Measurements from ENCODE around the gene FOXO6. TPM values are rescaled to one million over a fixed set of nuclear protein-coding genes. Genes with fewer than 3 reads are reported as not detected.

The FOXO6 gene
- total and polyA plus RNA-seq, 2 donors (not counting 1 experiment from before 2014, with no cell fraction given): 0.06 to 0.15 TPM

- H3K4me1 ChIP-seq (ENCODE audit: control insufficient read depth in 2 of 2, insufficient read depth in 2 of 2, low read length in 2 of 2): no peaks in the 10 kb centered on the region
- WGBS (ENCODE audit: insufficient coverage): 90% methylated on average over 2 of the region's 11 CpGs
- no peak overlapping the region for H3K27ac ChIP-seq (ENCODE audit: low read length in 2 of 2)
- CTCF ChIA-PET: no interaction called here
- DNase-seq: no peak
- H2AFZ ChIP-seq (ENCODE audit: insufficient read depth, low read depth, low read length, poor library complexity, severe bottlenecking): no peak overlapping the region
- no peak overlapping the region for H3K27ac Mint-ChIP-seq
- H3K4me1 Mint-ChIP-seq: no peaks in the 10 kb centered on the region
- H3K27me3 Mint-ChIP-seq: no peaks in the 10 kb centered on the region
- H3K9me3 ChIP-seq (ENCODE audit: control extremely low read depth in 1 of 3, control insufficient read depth in 2 of 3, insufficient read depth in 1 of 3, low read length in 2 of 3): peaks cover 0 to 6% (median 6%) of the 10 kb centered on the region in 3 donors
- ATAC-seq (ENCODE audit: low read depth): no peak
- TF ChIP-seq EZH2 (IDR thresholded peaks at IDR 0.05; ENCODE audit: borderline replicate concordance, insufficient read depth, low read depth, low read length, poor library complexity, severe bottlenecking): no peak
- no peak for TF ChIP-seq CTCF (IDR thresholded peaks at IDR 0.05)
- H3K27me3 ChIP-seq (replicated peaks in 1 of 4; ENCODE audit: control extremely low read depth in 1 of 4, control insufficient read depth in 3 of 4, insufficient read depth in 4 of 4, low read length in 3 of 4): no peaks in the 10 kb centered on the region
- no peaks in the 10 kb centered on the region for H3K36me3 ChIP-seq (replicated peaks in 1 of 2; ENCODE audit: control extremely low read depth in 1 of 2, control insufficient read depth in 1 of 2, extremely low read depth in 1 of 2, insufficient read depth in 2 of 2, low read length in 1 of 2)
- no peak overlapping the region for H3K9ac ChIP-seq (ENCODE audit: low read length)
- no peak overlapping the region for H3K4me2 ChIP-seq (replicated peaks; ENCODE audit: low read depth, low read length, poor library complexity, severe bottlenecking)
- no peak overlapping the region for H3K4me3 Mint-ChIP-seq
- H3K4me3 ChIP-seq (ENCODE audit: control extremely low read depth in 1 of 5, extremely low read depth in 1 of 5, insufficient read depth in 1 of 5, low read depth in 2 of 5, low read length in 4 of 5): no peak overlapping the region
- no peaks in the 10 kb centered on the region for H4K20me1 ChIP-seq (ENCODE audit: control insufficient read depth, insufficient read depth, low read length, poor library complexity, severe bottlenecking)
- H3K9me3 Mint-ChIP-seq (ENCODE audit: insufficient read depth): peaks cover 8% of the 10 kb centered on the region
- POLR2A ChIA-PET: no interaction called here
- no peaks in the 10 kb centered on the region for H3K79me2 ChIP-seq (ENCODE audit: control insufficient read depth, insufficient read depth, low read length)
- intact Hi-C loops (cut with micrococcal nuclease): no loop called here
Measured at GRCh38 chr1:41329662-41330587, 31.3 kb upstream of the FOXO6 start.

Data from B cell (primary cell).